WTC11 (cell line): ENCODE data around the gene CLUH. TPM values are rescaled to one million over a fixed set of nuclear protein-coding genes. Genes with fewer than 3 reads are reported as not detected.

Experiments
- ATF3 ChIP-seq: sonication (generic); formaldehyde crosslinking; conservative IDR thresholded peaks from 2 replicates; pipeline ENCODE4 v1.8.1; 2022; ENCODE audit warnings: mild to moderate bottlenecking, missing genetic modification reagents
- CBFB ChIP-seq: sonication (generic); formaldehyde crosslinking; IDR thresholded peaks from 2 replicates; pipeline ENCODE4 v1.8.1; 2022; ENCODE audit warnings: mild to moderate bottlenecking, low read depth, missing genetic modification reagents
- CREM ChIP-seq: sonication (generic); formaldehyde crosslinking; IDR thresholded peaks from 2 replicates; pipeline ENCODE4 v1.8.1; 2022; ENCODE audit warnings: mild to moderate bottlenecking, missing genetic modification reagents, moderate library complexity
- ELF4 ChIP-seq: sonication (generic); formaldehyde crosslinking; IDR thresholded peaks from 2 replicates; pipeline ENCODE4 v1.8.1; 2022; ENCODE audit warnings: low read depth, mild to moderate bottlenecking, moderate library complexity, missing genetic modification reagents
- ETV6 ChIP-seq: sonication (generic); formaldehyde crosslinking; IDR thresholded peaks from 2 replicates; pipeline ENCODE4 v1.8.1; 2022; ENCODE audit warnings: mild to moderate bottlenecking, missing genetic modification reagents
- FOXP4 ChIP-seq: sonication (generic); formaldehyde crosslinking; IDR thresholded peaks from 2 replicates; pipeline ENCODE4 v1.8.0; 2022; ENCODE audit warnings: mild to moderate bottlenecking, missing genetic modification reagents
- GTF2I ChIP-seq: fragments of 250-450 bp; sonication (Bioruptor Pico); conservative IDR thresholded peaks from 2 replicates; pipeline ENCODE4 v1.4.0; 2021; ENCODE audit warnings: mild to moderate bottlenecking
- HMGA2 ChIP-seq: fragments of 250-450 bp; sonication (Bioruptor Pico); IDR thresholded peaks from 2 replicates; pipeline ENCODE4 v1.4.0; 2021; ENCODE audit warnings: mild to moderate bottlenecking, moderate library complexity
- IRF2 ChIP-seq: sonication (generic); formaldehyde crosslinking; IDR thresholded peaks from 2 replicates; pipeline ENCODE4 v1.8.0; 2022; ENCODE audit warnings: low read depth, missing genetic modification reagents, borderline replicate concordance
- JAZF1 ChIP-seq: fragments of 250-450 bp; sonication (Bioruptor Pico); IDR thresholded peaks from 2 replicates; pipeline ENCODE4 v1.9.0; 2021; ENCODE audit warnings: moderate library complexity, mild to moderate bottlenecking, inconsistent platforms
- JUN ChIP-seq: sonication (generic); formaldehyde crosslinking; IDR thresholded peaks from 2 replicates; pipeline ENCODE4 v1.8.0; 2023; ENCODE audit warnings: mild to moderate bottlenecking, missing genetic modification reagents
- MAX ChIP-seq: sonication (generic); formaldehyde crosslinking; IDR thresholded peaks from 2 replicates; pipeline ENCODE4 v1.8.0; 2022; ENCODE audit warnings: mild to moderate bottlenecking, missing genetic modification reagents
- NFATC4 ChIP-seq: fragments of 250-450 bp; sonication (Bioruptor Pico); IDR thresholded peaks from 2 replicates; pipeline ENCODE4 v1.9.0; 2021; ENCODE audit warnings: mild to moderate bottlenecking
- NR1H2 ChIP-seq: sonication (generic); formaldehyde crosslinking; IDR thresholded peaks from 2 replicates; pipeline ENCODE4 v1.9.0; 2021; ENCODE audit warnings: mild to moderate bottlenecking, moderate library complexity, missing genetic modification reagents
- OVOL2 ChIP-seq: fragments of 250-450 bp; sonication (Bioruptor Pico); IDR thresholded peaks from 2 replicates; pipeline ENCODE4 v1.9.0; 2021; ENCODE audit warnings: mild to moderate bottlenecking, borderline replicate concordance
- SMAD3 ChIP-seq: sonication (generic); formaldehyde crosslinking; IDR thresholded peaks from 2 replicates; pipeline ENCODE4 v1.8.0; 2022; ENCODE audit warnings: missing genetic modification reagents, mild to moderate bottlenecking, borderline replicate concordance
- TEAD1 ChIP-seq: sonication (generic); formaldehyde crosslinking; IDR thresholded peaks from 2 replicates; pipeline ENCODE4 v1.8.0; 2022; ENCODE audit warnings: mild to moderate bottlenecking, missing genetic modification reagents
- ZBTB21 ChIP-seq: sonication (generic); formaldehyde crosslinking; IDR thresholded peaks from 2 replicates; pipeline ENCODE4 v1.8.1; 2023; ENCODE audit warnings: mild to moderate bottlenecking, missing genetic modification reagents, borderline replicate concordance
- ZNF416 ChIP-seq: fragments of 250-450 bp; sonication (Bioruptor Pico); IDR thresholded peaks from 2 replicates; pipeline ENCODE4 v1.9.0; 2021; ENCODE audit warnings: mild to moderate bottlenecking, inconsistent platforms
- total RNA-seq: library from RNA; stranded (reverse); gene quantifications from 3 replicates; pipeline ENCODE4 v1.2.3, GENCODE V29; 2021
- TF ChIP-seq, protein P1 (sequence below): fragments of 250-450 bp; sonication (Bioruptor Pico); IDR thresholded peaks from 2 replicates; pipeline ENCODE4 v1.9.0; 2021; ENCODE audit warnings: mild to moderate bottlenecking, borderline replicate concordance
- TF ChIP-seq, protein P2 (sequence below): sonication (generic); formaldehyde crosslinking; IDR thresholded peaks from 2 replicates; pipeline ENCODE4 v1.8.0; 2023; ENCODE audit warnings: mild to moderate bottlenecking, missing genetic modification reagents
- TF ChIP-seq, protein P3 (sequence below): fragments of 200-600 bp; IDR thresholded peaks from 2 replicates; pipeline ENCODE4 v1.8.0; 2022; ENCODE audit warnings: antibody characterized with exemption
- TF ChIP-seq, protein P4 (sequence below): sonication (generic); formaldehyde crosslinking; conservative IDR thresholded peaks from 2 replicates; pipeline ENCODE4 v1.8.1; 2023; ENCODE audit warnings: mild to moderate bottlenecking, low read depth, missing genetic modification reagents, moderate library complexity
- TF ChIP-seq, protein P5 (sequence below): sonication (generic); formaldehyde crosslinking; IDR thresholded peaks from 2 replicates; pipeline ENCODE4 v1.8.1; 2023; ENCODE audit warnings: mild to moderate bottlenecking, missing genetic modification reagents

CLUH gene
- total RNA-seq, 1 experiment from 2014 or later: 105 TPM

DNA sequence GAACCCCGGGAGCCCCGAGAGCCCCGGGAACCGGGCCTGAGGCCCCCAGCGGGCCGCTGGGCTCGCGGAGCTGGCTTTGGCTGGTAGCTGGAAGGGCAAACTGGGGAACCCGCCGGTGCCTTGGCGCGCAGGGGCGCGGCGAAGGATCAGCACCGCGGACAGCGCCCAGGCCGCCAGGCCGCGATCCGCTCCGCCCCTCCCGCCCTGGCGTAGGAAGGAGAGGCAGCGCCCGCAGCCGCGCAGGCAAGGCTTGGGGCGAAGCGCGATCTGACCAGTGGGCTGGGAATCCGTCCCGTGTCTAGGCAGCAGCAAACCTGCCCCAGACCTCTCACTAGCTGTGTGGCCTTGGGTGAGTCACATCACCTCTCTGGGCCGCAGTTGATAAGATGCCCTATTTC, 38.2 kb upstream of the CLUH start (continued):
- TF ChIP-seq, protein P1, sequence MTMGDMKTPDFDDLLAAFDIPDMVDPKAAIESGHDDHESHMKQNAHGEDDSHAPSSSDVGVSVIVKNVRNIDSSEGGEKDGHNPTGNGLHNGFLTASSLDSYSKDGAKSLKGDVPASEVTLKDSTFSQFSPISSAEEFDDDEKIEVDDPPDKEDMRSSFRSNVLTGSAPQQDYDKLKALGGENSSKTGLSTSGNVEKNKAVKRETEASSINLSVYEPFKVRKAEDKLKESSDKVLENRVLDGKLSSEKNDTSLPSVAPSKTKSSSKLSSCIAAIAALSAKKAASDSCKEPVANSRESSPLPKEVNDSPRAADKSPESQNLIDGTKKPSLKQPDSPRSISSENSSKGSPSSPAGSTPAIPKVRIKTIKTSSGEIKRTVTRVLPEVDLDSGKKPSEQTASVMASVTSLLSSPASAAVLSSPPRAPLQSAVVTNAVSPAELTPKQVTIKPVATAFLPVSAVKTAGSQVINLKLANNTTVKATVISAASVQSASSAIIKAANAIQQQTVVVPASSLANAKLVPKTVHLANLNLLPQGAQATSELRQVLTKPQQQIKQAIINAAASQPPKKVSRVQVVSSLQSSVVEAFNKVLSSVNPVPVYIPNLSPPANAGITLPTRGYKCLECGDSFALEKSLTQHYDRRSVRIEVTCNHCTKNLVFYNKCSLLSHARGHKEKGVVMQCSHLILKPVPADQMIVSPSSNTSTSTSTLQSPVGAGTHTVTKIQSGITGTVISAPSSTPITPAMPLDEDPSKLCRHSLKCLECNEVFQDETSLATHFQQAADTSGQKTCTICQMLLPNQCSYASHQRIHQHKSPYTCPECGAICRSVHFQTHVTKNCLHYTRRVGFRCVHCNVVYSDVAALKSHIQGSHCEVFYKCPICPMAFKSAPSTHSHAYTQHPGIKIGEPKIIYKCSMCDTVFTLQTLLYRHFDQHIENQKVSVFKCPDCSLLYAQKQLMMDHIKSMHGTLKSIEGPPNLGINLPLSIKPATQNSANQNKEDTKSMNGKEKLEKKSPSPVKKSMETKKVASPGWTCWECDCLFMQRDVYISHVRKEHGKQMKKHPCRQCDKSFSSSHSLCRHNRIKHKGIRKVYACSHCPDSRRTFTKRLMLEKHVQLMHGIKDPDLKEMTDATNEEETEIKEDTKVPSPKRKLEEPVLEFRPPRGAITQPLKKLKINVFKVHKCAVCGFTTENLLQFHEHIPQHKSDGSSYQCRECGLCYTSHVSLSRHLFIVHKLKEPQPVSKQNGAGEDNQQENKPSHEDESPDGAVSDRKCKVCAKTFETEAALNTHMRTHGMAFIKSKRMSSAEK (CRISPR knock-in tag): no peak
- TF ChIP-seq SMAD3 (CRISPR knock-in tag) (peak; percentile 93), IRF2 (CRISPR knock-in tag) (no peak; the same call in 1 of the 2 replicates), ETV6 (peak; percentile 96), TEAD1 (peak; percentile 87), NR1H2 (CRISPR knock-in tag) (no peak), ZNF416 (no peak), ZBTB21 (CRISPR knock-in tag) (peak; percentile 91; the same call in 1 of the 2 replicates), FOXP4 (CRISPR knock-in tag) (peak; percentile 99), OVOL2 (CRISPR knock-in tag) (no peak), CBFB (CRISPR knock-in tag) (peak; percentile 85; the same call in 1 of the 2 replicates), GTF2I (CRISPR knock-in tag) (no peak), JUN (CRISPR knock-in tag) (peak; percentile 94), MAX (CRISPR knock-in tag) (peak; percentile 79; the same call in 1 of the 2 replicates), HMGA2 (CRISPR knock-in tag) (no peak), ELF4 (CRISPR knock-in tag) (peak; percentile 80), ATF3 (CRISPR knock-in tag) (no peak), CREM (CRISPR knock-in tag) (peak; percentile 61; the same call in 1 of the 2 replicates), JAZF1 (CRISPR knock-in tag) (no peak), NFATC4 (no peak)
- TF ChIP-seq, protein P2, sequence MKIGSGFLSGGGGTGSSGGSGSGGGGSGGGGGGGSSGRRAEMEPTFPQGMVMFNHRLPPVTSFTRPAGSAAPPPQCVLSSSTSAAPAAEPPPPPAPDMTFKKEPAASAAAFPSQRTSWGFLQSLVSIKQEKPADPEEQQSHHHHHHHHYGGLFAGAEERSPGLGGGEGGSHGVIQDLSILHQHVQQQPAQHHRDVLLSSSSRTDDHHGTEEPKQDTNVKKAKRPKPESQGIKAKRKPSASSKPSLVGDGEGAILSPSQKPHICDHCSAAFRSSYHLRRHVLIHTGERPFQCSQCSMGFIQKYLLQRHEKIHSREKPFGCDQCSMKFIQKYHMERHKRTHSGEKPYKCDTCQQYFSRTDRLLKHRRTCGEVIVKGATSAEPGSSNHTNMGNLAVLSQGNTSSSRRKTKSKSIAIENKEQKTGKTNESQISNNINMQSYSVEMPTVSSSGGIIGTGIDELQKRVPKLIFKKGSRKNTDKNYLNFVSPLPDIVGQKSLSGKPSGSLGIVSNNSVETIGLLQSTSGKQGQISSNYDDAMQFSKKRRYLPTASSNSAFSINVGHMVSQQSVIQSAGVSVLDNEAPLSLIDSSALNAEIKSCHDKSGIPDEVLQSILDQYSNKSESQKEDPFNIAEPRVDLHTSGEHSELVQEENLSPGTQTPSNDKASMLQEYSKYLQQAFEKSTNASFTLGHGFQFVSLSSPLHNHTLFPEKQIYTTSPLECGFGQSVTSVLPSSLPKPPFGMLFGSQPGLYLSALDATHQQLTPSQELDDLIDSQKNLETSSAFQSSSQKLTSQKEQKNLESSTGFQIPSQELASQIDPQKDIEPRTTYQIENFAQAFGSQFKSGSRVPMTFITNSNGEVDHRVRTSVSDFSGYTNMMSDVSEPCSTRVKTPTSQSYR: peak; percentile 87
- TF ChIP-seq, protein P3, sequence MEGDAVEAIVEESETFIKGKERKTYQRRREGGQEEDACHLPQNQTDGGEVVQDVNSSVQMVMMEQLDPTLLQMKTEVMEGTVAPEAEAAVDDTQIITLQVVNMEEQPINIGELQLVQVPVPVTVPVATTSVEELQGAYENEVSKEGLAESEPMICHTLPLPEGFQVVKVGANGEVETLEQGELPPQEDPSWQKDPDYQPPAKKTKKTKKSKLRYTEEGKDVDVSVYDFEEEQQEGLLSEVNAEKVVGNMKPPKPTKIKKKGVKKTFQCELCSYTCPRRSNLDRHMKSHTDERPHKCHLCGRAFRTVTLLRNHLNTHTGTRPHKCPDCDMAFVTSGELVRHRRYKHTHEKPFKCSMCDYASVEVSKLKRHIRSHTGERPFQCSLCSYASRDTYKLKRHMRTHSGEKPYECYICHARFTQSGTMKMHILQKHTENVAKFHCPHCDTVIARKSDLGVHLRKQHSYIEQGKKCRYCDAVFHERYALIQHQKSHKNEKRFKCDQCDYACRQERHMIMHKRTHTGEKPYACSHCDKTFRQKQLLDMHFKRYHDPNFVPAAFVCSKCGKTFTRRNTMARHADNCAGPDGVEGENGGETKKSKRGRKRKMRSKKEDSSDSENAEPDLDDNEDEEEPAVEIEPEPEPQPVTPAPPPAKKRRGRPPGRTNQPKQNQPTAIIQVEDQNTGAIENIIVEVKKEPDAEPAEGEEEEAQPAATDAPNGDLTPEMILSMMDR: no peak
- TF ChIP-seq, protein P4, sequence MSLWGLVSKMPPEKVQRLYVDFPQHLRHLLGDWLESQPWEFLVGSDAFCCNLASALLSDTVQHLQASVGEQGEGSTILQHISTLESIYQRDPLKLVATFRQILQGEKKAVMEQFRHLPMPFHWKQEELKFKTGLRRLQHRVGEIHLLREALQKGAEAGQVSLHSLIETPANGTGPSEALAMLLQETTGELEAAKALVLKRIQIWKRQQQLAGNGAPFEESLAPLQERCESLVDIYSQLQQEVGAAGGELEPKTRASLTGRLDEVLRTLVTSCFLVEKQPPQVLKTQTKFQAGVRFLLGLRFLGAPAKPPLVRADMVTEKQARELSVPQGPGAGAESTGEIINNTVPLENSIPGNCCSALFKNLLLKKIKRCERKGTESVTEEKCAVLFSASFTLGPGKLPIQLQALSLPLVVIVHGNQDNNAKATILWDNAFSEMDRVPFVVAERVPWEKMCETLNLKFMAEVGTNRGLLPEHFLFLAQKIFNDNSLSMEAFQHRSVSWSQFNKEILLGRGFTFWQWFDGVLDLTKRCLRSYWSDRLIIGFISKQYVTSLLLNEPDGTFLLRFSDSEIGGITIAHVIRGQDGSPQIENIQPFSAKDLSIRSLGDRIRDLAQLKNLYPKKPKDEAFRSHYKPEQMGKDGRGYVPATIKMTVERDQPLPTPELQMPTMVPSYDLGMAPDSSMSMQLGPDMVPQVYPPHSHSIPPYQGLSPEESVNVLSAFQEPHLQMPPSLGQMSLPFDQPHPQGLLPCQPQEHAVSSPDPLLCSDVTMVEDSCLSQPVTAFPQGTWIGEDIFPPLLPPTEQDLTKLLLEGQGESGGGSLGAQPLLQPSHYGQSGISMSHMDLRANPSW: no peak
- TF ChIP-seq, protein P5, sequence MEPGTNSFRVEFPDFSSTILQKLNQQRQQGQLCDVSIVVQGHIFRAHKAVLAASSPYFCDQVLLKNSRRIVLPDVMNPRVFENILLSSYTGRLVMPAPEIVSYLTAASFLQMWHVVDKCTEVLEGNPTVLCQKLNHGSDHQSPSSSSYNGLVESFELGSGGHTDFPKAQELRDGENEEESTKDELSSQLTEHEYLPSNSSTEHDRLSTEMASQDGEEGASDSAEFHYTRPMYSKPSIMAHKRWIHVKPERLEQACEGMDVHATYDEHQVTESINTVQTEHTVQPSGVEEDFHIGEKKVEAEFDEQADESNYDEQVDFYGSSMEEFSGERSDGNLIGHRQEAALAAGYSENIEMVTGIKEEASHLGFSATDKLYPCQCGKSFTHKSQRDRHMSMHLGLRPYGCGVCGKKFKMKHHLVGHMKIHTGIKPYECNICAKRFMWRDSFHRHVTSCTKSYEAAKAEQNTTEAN (CRISPR knock-in tag): peak; percentile 80; the same call in 1 of the 2 replicates
